Muscle layer of colon (tissue), 2 donors: ENCODE results near the gene TMEM130.
"Not testable (repeated sequence)": the region's sequence is repeated elsewhere in the genome, so short reads cannot be mapped to it uniquely, and the experiment has no call there.

Source experiments
- H3K27ac ChIP-seq: one replicate; pipeline ENCODE4 v1.7.0; 2013; ENCODE audit warnings: low read depth, mild to moderate bottlenecking, low read length, moderate library complexity
- H3K27me3 ChIP-seq, 2 donors: one replicate each; pipeline ENCODE4 v1.7.0; 2013; ENCODE audit warnings: low read length in 2 of 2, mild to moderate bottlenecking in 2 of 2; ENCODE audit not compliant: insufficient read depth in 2 of 2, control insufficient read depth in 1 of 2
- H3K36me3 ChIP-seq: one replicate; pipeline ENCODE4 v1.7.0; 2013; ENCODE audit warnings: mild to moderate bottlenecking, low read length; ENCODE audit not compliant: insufficient read depth
- H3K4me1 ChIP-seq: one replicate; pipeline ENCODE4 v1.7.0; 2013; ENCODE audit warnings: mild to moderate bottlenecking, low read length; ENCODE audit not compliant: insufficient read depth
- H3K4me3 ChIP-seq, 2 donors: one replicate each; pipeline ENCODE4 v1.7.0; 2013; ENCODE audit warnings: low read length in 2 of 2, low read depth in 1 of 2, mild to moderate bottlenecking in 1 of 2, moderate library complexity in 1 of 2
- H3K9ac ChIP-seq: one replicate; pipeline ENCODE4 v1.7.0; 2013; ENCODE audit warnings: low read length
- H3K9me3 ChIP-seq: one replicate; pipeline ENCODE4 v1.7.0; 2013; ENCODE audit warnings: mild to moderate bottlenecking, low read length
- donor health status: abdominal sarcoma.
- donor health status: Adenocarcinoma of cecum.

Gene TMEM130

GRCh38 chr7:98877146-98877545, 7.3 kb upstream of the TMEM130 start:
- Histone ChIP-seq H3K9ac (no peak overlapping the region), H3K27me3 (no peaks in the 10 kb centered on the region), H3K4me3 (no peak overlapping the region), H3K36me3 (peaks cover 8% of the 10 kb centered on the region), H3K4me1 (peaks cover 13% of the 10 kb centered on the region), H3K27ac (no peak overlapping the region), H3K9me3 (no peaks in the 10 kb centered on the region)

- peaks cover 0 to 13% of the 10 kb centered on the region in 2 donors for H3K27me3 ChIP-seq
- H3K4me1 ChIP-seq, result peaks cover 13% of the 10 kb centered on the region
- no peak overlapping the region for H3K27ac ChIP-seq
- H3K9ac ChIP-seq, result no peak overlapping the region
- H3K9me3 ChIP-seq, result no peaks in the 10 kb centered on the region
- no peak overlapping the region for H3K4me3 ChIP-seq
- H3K36me3 ChIP-seq, result no peaks in the 10 kb centered on the region
Observed at GRCh38 chr7:98875501-98875900, 5.7 kb upstream of the TMEM130 start.

GRCh38 chr7:98874942-98875341, 5.1 kb upstream of the TMEM130 start:
- peaks cover 0 to 18% of the 10 kb centered on the region in 2 donors for H3K27me3 ChIP-seq

GRCh38 chr7:98873610-98874009, 3.8 kb upstream of the TMEM130 start:
- not testable (repeated sequence) for H3K27ac ChIP-seq, H3K4me1 ChIP-seq, H3K36me3 ChIP-seq, H3K4me3 ChIP-seq, H3K9ac ChIP-seq, H3K9me3 ChIP-seq
- H3K27me3 ChIP-seq, result peaks cover 0 to 27% of the 10 kb centered on the region in 2 donors

More at GRCh38 chr7:98874942-98875341, 5.1 kb upstream of the TMEM130 start:
- Histone ChIP-seq H3K27ac (no peak overlapping the region), H3K9ac (no peak overlapping the region), H3K4me3 (no peak overlapping the region), H3K36me3 (no peaks in the 10 kb centered on the region), H3K4me1 (peaks cover 11% of the 10 kb centered on the region), H3K9me3 (no peaks in the 10 kb centered on the region)

- H3K9me3 ChIP-seq, result no peaks in the 10 kb centered on the region
- no peak overlapping the region for H3K4me3 ChIP-seq
- H3K36me3 ChIP-seq, result no peaks in the 10 kb centered on the region
- H3K27ac ChIP-seq, result no peak overlapping the region
- no peak overlapping the region for H3K9ac ChIP-seq
- H3K27me3 ChIP-seq, result peaks cover 0 to 27% of the 10 kb centered on the region in 2 donors
- no peaks in the 10 kb centered on the region for H3K4me1 ChIP-seq
Observed at GRCh38 chr7:98872328-98872924, 2.6 kb upstream of the TMEM130 start.

GRCh38 chr7:98870807-98871491, 1.1 kb upstream of the TMEM130 start:
- H3K27ac ChIP-seq, result no peak overlapping the region
- no peaks in the 10 kb centered on the region for H3K36me3 ChIP-seq
- H3K9ac ChIP-seq, result no peak overlapping the region
- no peak overlapping the region for H3K4me3 ChIP-seq
- H3K9me3 ChIP-seq, result no peaks in the 10 kb centered on the region
- H3K4me1 ChIP-seq, result no peaks in the 10 kb centered on the region
- peaks cover 0 to 27% of the 10 kb centered on the region in 2 donors for H3K27me3 ChIP-seq

GRCh38 chr7:98870121-98870651, 372 bp upstream of the TMEM130 start:
- Histone ChIP-seq H3K9ac (no peak overlapping the region), H3K27ac (no peak overlapping the region), H3K4me3 (peak overlapping the region in 1 of 2 donors; percentile 7)

GRCh38 chr7:98869027-98869596, 702 bp downstream of the TMEM130 start:
- H3K27ac ChIP-seq, result no peak overlapping the region
- H3K4me3 ChIP-seq, result no peak overlapping the region
- no peaks in the 10 kb centered on the region for H3K9me3 ChIP-seq
- no peak overlapping the region for H3K9ac ChIP-seq
- H3K27me3 ChIP-seq, result peaks cover 0 to 27% of the 10 kb centered on the region in 2 donors
- no peaks in the 10 kb centered on the region for H3K4me1 ChIP-seq
- H3K36me3 ChIP-seq, result no peaks in the 10 kb centered on the region

More at GRCh38 chr7:98870121-98870651, 372 bp upstream of the TMEM130 start:
- H3K4me1 ChIP-seq, result no peaks in the 10 kb centered on the region
- H3K27me3 ChIP-seq, result peaks cover 0 to 27% of the 10 kb centered on the region in 2 donors
- H3K9me3 ChIP-seq, result no peaks in the 10 kb centered on the region
- H3K36me3 ChIP-seq, result no peaks in the 10 kb centered on the region

- H3K4me1 ChIP-seq, result no peaks in the 10 kb centered on the region
- H3K9ac ChIP-seq, result no peak overlapping the region
- no peak overlapping the region for H3K27ac ChIP-seq
- no peaks in the 10 kb centered on the region for H3K36me3 ChIP-seq
- peaks cover 0 to 27% of the 10 kb centered on the region in 2 donors for H3K27me3 ChIP-seq
- no peak overlapping the region for H3K4me3 ChIP-seq
- no peaks in the 10 kb centered on the region for H3K9me3 ChIP-seq
Observed at GRCh38 chr7:98868450-98868849, 1.4 kb downstream of the TMEM130 start.

GRCh38 chr7:98866765-98867164, 3.0 kb downstream of the TMEM130 start:
- peaks cover 0 to 26% of the 10 kb centered on the region in 2 donors for H3K27me3 ChIP-seq
- H3K36me3 ChIP-seq, result no peaks in the 10 kb centered on the region
- no peaks in the 10 kb centered on the region for H3K4me1 ChIP-seq
- no peak overlapping the region for H3K27ac ChIP-seq
- no peak overlapping the region for H3K4me3 ChIP-seq
- no peaks in the 10 kb centered on the region for H3K9me3 ChIP-seq
- H3K9ac ChIP-seq, result no peak overlapping the region

- Histone ChIP-seq H3K9ac (no peak overlapping the region), H3K4me1 (no peaks in the 10 kb centered on the region), H3K27ac (no peak overlapping the region), H3K36me3 (no peaks in the 10 kb centered on the region), H3K9me3 (no peaks in the 10 kb centered on the region), H3K27me3 (peaks cover 0 to 22% of the 10 kb centered on the region in 2 donors), H3K4me3 (no peak overlapping the region)
Observed at GRCh38 chr7:98866351-98866750, 3.5 kb downstream of the TMEM130 start.
